OCI-LY1 (cell line): ENCODE measurements around the gene RUBCN.
A peak's percentile ranks its signal among the peaks of the same experiment; 100 is the strongest.

Experiments
- H2AFZ ChIP-seq: fragments of 200-600 bp; sonication (generic), shearing (Covaris generic); 2 replicates; pipeline ENCODE4 v1.6.0; 2014; ENCODE audit warnings: antibody characterized with exemption, mild to moderate bottlenecking, low read length
- H3F3A ChIP-seq: fragments of 200-600 bp; sonication (generic), shearing (Covaris generic); 2 replicates; pipeline ENCODE4 v1.6.0; 2014; ENCODE audit warnings: mild to moderate bottlenecking, antibody characterized with exemption, low read length, moderate library complexity; ENCODE audit not compliant: insufficient read depth
- H3K27ac ChIP-seq: fragments of 200-600 bp; sonication (generic); 2 replicates; pipeline ENCODE4 v1.5.1; 2014; ENCODE audit warnings: low read length, mixed run types, mild to moderate bottlenecking, low read depth; ENCODE audit not compliant: poor library complexity, severe bottlenecking
- H3K27me3 ChIP-seq: fragments of 200-600 bp; sonication (generic); 2 replicates; pipeline ENCODE4 v1.6.0; 2014; ENCODE audit warnings: antibody characterized with exemption, mild to moderate bottlenecking, low read length, moderate library complexity; ENCODE audit not compliant: insufficient read depth
- H3K36me3 ChIP-seq: fragments of 200-600 bp; sonication (generic); 2 replicates; pipeline ENCODE4 v1.6.1; 2014; ENCODE audit warnings: mild to moderate bottlenecking, antibody characterized with exemption, low read length, moderate library complexity, mixed read lengths; ENCODE audit not compliant: insufficient read depth
- H3K4me1 ChIP-seq: fragments of 200-600 bp; sonication (generic); 2 replicates; pipeline ENCODE4 v1.5.1; 2014; ENCODE audit warnings: mild to moderate bottlenecking, low read length, moderate library complexity; ENCODE audit not compliant: insufficient read depth, severe bottlenecking
- H3K4me2 ChIP-seq: fragments of 200-600 bp; sonication (generic), shearing (Covaris generic); 2 replicates; pipeline ENCODE4 v1.6.1; 2014; ENCODE audit warnings: low read length
- H3K4me3 ChIP-seq: fragments of 200-600 bp; sonication (generic); 2 replicates; pipeline ENCODE4 v1.5.1; 2014; ENCODE audit warnings: low read length, low read depth, mild to moderate bottlenecking, mixed read lengths; ENCODE audit not compliant: poor library complexity, severe bottlenecking
- H3K79me2 ChIP-seq: fragments of 200-600 bp; shearing (Covaris generic); 2 replicates; pipeline ENCODE4 v1.6.1; 2016; ENCODE audit warnings: mixed run types, low read length, mixed read lengths; ENCODE audit not compliant: insufficient read depth
- H3K9ac ChIP-seq: fragments of 200-600 bp; sonication (generic), shearing (Covaris generic); 2 replicates; pipeline ENCODE4 v1.6.1; 2014; ENCODE audit warnings: mild to moderate bottlenecking, low read length, mixed read lengths
- H3K9me2 ChIP-seq: fragments of 200-600 bp; sonication (generic), shearing (Covaris generic); 2 replicates; pipeline ENCODE4 v1.6.1; 2014; ENCODE audit warnings: low read depth, mild to moderate bottlenecking, low read length, mixed read lengths
- H3K9me3 ChIP-seq: fragments of 200-600 bp; shearing (Covaris generic); 2 replicates; pipeline ENCODE4 v1.6.1; 2014; ENCODE audit warnings: low read length, mixed read lengths
- H4K20me1 ChIP-seq: fragments of 200-600 bp; sonication (generic), shearing (Covaris generic); 2 replicates; pipeline ENCODE4 v1.6.0; 2016; ENCODE audit warnings: mild to moderate bottlenecking, low read length; ENCODE audit not compliant: insufficient read depth
- EZH2 ChIP-seq: fragments of 200-600 bp; sonication (generic), shearing (Covaris generic); IDR thresholded peaks from 2 replicates; pipeline ENCODE4 v1.8.0; 2017; ENCODE audit warnings: borderline replicate concordance, mixed run types, mild to moderate bottlenecking, antibody characterized with exemption, low read length, moderate library complexity, mixed read lengths
- TF ChIP-seq, protein P1 (sequence below): fragments of 200-600 bp; sonication (generic), shearing (Covaris generic); IDR thresholded peaks from 2 replicates; pipeline ENCODE4 v1.5.1; 2017; ENCODE audit warnings: mild to moderate bottlenecking, antibody characterized with exemption, low read length, moderate library complexity, mixed read lengths

RUBCN gene

DNA sequence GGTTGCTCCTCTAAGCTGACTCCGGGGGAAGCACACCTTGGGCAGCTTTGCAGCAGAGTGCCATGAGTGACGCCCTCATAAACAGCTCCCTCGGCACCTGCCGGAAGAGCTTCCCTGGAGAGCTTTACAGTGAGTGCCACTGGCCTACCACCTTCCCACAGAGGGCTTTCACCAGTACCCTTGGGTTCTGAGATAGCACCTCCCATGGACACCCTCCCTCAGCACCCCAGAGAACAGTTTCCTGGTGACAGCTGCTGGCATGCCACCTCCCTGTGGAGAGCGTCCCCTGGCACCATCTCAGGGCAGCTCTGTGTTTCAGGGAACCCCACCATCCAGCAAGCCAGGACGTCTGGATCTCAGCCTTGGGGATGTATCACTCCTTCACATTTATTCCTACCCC lies 49.1 kb downstream of the RUBCN start:
- no peak overlapping the region for H2AFZ ChIP-seq
- H3K9ac ChIP-seq: no peak overlapping the region
- H3K36me3 ChIP-seq: peaks cover 99% of the 10 kb centered on the region
- TF ChIP-seq EZH2: no peak
- TF ChIP-seq, protein P1, sequence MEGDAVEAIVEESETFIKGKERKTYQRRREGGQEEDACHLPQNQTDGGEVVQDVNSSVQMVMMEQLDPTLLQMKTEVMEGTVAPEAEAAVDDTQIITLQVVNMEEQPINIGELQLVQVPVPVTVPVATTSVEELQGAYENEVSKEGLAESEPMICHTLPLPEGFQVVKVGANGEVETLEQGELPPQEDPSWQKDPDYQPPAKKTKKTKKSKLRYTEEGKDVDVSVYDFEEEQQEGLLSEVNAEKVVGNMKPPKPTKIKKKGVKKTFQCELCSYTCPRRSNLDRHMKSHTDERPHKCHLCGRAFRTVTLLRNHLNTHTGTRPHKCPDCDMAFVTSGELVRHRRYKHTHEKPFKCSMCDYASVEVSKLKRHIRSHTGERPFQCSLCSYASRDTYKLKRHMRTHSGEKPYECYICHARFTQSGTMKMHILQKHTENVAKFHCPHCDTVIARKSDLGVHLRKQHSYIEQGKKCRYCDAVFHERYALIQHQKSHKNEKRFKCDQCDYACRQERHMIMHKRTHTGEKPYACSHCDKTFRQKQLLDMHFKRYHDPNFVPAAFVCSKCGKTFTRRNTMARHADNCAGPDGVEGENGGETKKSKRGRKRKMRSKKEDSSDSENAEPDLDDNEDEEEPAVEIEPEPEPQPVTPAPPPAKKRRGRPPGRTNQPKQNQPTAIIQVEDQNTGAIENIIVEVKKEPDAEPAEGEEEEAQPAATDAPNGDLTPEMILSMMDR: no peak
- peaks cover 6% of the 10 kb centered on the region for H3K4me1 ChIP-seq
- no peaks in the 10 kb centered on the region for H3K79me2 ChIP-seq
- H3K27ac ChIP-seq: no peak overlapping the region
- no peaks in the 10 kb centered on the region for H3K27me3 ChIP-seq
- no peaks in the 10 kb centered on the region for H3K9me3 ChIP-seq
- H3K4me2 ChIP-seq: no peak overlapping the region
- no peaks in the 10 kb centered on the region for H3K9me2 ChIP-seq
- H3K4me3 ChIP-seq: no peak overlapping the region
- no peaks in the 10 kb centered on the region for H3F3A ChIP-seq
- no peaks in the 10 kb centered on the region for H4K20me1 ChIP-seq

DNA sequence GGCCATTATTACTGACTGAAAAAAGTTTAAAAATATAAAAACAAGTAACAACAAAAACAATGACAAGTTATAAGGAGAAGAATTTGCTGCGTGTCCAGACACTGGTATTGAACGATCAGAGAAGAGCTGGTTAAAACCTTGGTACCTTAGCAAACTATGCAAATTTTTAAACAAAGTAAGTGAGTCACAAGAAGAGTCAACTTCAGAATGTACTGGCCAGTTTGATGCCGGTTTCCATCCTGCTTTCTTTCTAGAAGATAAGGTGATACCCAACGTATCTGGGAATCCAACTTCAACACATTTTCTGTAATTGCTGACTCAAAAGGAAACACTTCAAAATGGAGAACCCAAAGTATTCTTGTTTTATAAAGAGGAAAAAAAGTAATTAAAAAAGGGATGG lies 49.8 kb downstream of the RUBCN start:
- TF ChIP-seq, protein P1: no peak
- no peak for TF ChIP-seq EZH2
- H3K9ac ChIP-seq: no peak overlapping the region
- H3K4me2 ChIP-seq: no peak overlapping the region
- no peaks in the 10 kb centered on the region for H4K20me1 ChIP-seq
- H3K27me3 ChIP-seq: no peaks in the 10 kb centered on the region
- H2AFZ ChIP-seq: no peak overlapping the region
- H3K36me3 ChIP-seq: peaks cover 99% of the 10 kb centered on the region
- no peaks in the 10 kb centered on the region for H3K79me2 ChIP-seq
- no peak overlapping the region for H3K27ac ChIP-seq
- H3K4me1 ChIP-seq: peaks cover 6% of the 10 kb centered on the region
- H3K9me3 ChIP-seq: no peaks in the 10 kb centered on the region
- no peaks in the 10 kb centered on the region for H3K9me2 ChIP-seq
- no peak overlapping the region for H3K4me3 ChIP-seq
- no peaks in the 10 kb centered on the region for H3F3A ChIP-seq

DNA sequence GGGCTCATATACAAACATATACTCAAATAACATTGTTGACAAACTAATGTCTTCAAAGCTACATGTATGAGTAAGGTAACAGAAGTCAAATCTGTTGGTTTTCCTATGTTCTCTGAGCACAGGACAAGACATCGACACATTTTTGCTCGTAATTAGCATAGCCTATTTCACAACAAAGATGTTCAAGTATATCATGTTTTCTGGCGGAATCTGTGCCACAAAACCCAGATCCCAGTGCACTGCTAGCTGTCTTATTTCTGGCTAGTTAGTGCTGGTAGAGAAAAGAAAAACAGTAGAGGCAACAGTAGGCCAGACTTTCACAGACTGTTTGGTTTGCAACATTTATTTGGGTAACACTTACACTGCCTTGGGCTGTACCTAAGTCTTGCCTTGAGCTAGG lies 51.2 kb downstream of the RUBCN start:
- Histone ChIP-seq H3K36me3 (peaks cover 99% of the 10 kb centered on the region), H2AFZ (no peak overlapping the region), H3K9me2 (no peaks in the 10 kb centered on the region), H3K4me3 (no peak overlapping the region), H3F3A (no peaks in the 10 kb centered on the region), H3K4me1 (peaks cover 6% of the 10 kb centered on the region), H4K20me1 (no peaks in the 10 kb centered on the region), H3K9me3 (no peaks in the 10 kb centered on the region), H3K27ac (peak overlapping the region; percentile 6), H3K79me2 (no peaks in the 10 kb centered on the region), H3K4me2 (no peak overlapping the region), H3K9ac (no peak overlapping the region), H3K27me3 (no peaks in the 10 kb centered on the region)
- TF ChIP-seq, protein P1: no peak
- TF ChIP-seq EZH2: no peak
